ENCODE measurements around the gene OAF. TPM values are rescaled to one million over a fixed set of nuclear protein-coding genes. Genes with fewer than 3 reads are reported as not detected.

OAF gene
- total and polyA plus RNA-seq, 2 experiments from 2014 or later: 1.1 to 3.0 TPM

GRCh38 chr11:120238968-120239620 is 28.3 kb downstream of the OAF start:
- Mint-ChIP-seq H3K27ac (no peak overlapping the region), H3K4me3 (peak overlapping the region; percentile 64), H3K4me1 (peaks cover 28% of the 10 kb centered on the region), H3K36me3 (ENCODE audit: low read depth) (no peaks in the 10 kb centered on the region; the same call in 2 of the 3 replicates), H3K9me3 (no peaks in the 10 kb centered on the region), H3K27me3 (ENCODE audit: insufficient read depth, low read depth, poor library complexity) (peaks cover 36% of the 10 kb centered on the region)
- Histone ChIP-seq H3K27me3 (ENCODE audit: insufficient read depth) (peaks cover 45% of the 10 kb centered on the region), H3F3A (replicated peaks; ENCODE audit: low read depth) (no peaks in the 10 kb centered on the region), H3K27ac (ENCODE audit: low read depth) (no peak overlapping the region), H2AFZ (peak overlapping the region; percentile 29; the same call in 1 of the 2 replicates), H3K9me2 (ENCODE audit: insufficient read depth) (no peaks in the 10 kb centered on the region), H4K20me1 (replicated peaks; ENCODE audit: insufficient read depth) (no peaks in the 10 kb centered on the region), H3K36me3 (ENCODE audit: insufficient read depth) (no peaks in the 10 kb centered on the region), H3K4me2 (peak overlapping the region; percentile 97), H3K4me3 (peak overlapping the region; percentile 63), H3K79me2 (replicated peaks; ENCODE audit: insufficient read depth) (no peaks in the 10 kb centered on the region), H3K4me1 (ENCODE audit: insufficient read depth) (peaks cover 11% of the 10 kb centered on the region; the same call in 1 of the 2 replicates)
- TF ChIP-seq POLR2AphosphoS5 (IDR thresholded peaks at IDR 0.05; ENCODE audit: low read depth) (no peak), NANOG (IDR thresholded peaks at IDR 0.05; ENCODE audit: borderline replicate concordance) (no peak), CTCF (conservative IDR thresholded peaks at IDR 0.05; ENCODE audit: low read depth in 2 of 2) (no peak), JUNB (IDR thresholded peaks at IDR 0.05; ENCODE audit: unreplicated experiment) (no peak), ETS1 (IDR thresholded peaks at IDR 0.05) (no peak), ZNF114 (CRISPR knock-in tag; IDR thresholded peaks at IDR 0.05) (no peak), EZH2phosphoT487 (IDR thresholded peaks at IDR 0.05; ENCODE audit: unreplicated experiment) (no peak), ZNF462 (CRISPR knock-in tag; IDR thresholded peaks at IDR 0.05) (no peak), ZNF331 (CRISPR knock-in tag; IDR thresholded peaks at IDR 0.05; ENCODE audit: low read depth) (no peak), STAT1 (IDR thresholded peaks at IDR 0.05; ENCODE audit: unreplicated experiment) (no peak), CREB1 (CRISPR knock-in tag; IDR thresholded peaks at IDR 0.05; ENCODE audit: low read depth) (no peak), REST (IDR thresholded peaks at IDR 0.05; ENCODE audit: unreplicated experiment) (no peak), EZH2 (IDR thresholded peaks at IDR 0.05; ENCODE audit: low read depth, unreplicated experiment) (no peak)
- DNase-seq (ENCODE audit: low spot score): no peak
- no peak for ATAC-seq

Measured in GM23338 (cell line).